Transverse colon (tissue), 4 donors: ENCODE results near the gene HYKK. TPM values are rescaled to one million over a fixed set of nuclear protein-coding genes. Genes with fewer than 3 reads are reported as not detected.

Source experiments
- DNase-seq: peaks from one replicate; pipeline ENCODE4 v3.0.0-alpha.2; 2019
- H3K27ac ChIP-seq, 4 donors: fragments of 200-600 bp; sonication (generic); 2 replicates each; pipeline ENCODE4 v1.5.1; 2016 to 2018; ENCODE audit warnings: inconsistent platforms in 4 of 4
- H3K27me3 ChIP-seq: fragments of 200-600 bp; sonication (generic); 2 replicates; pipeline ENCODE4 v1.5.1; 2017; ENCODE audit warnings: inconsistent platforms
- H3K36me3 ChIP-seq, 4 donors: fragments of 200-600 bp; sonication (generic); 2 replicates each; pipeline ENCODE4 v1.5.1; 2017 to 2019; ENCODE audit warnings: inconsistent platforms in 4 of 4
- H3K4me1 ChIP-seq, 4 donors: fragments of 200-600 bp; sonication (generic); 2 replicates each; pipeline ENCODE4 v1.5.1; 2017 to 2020; ENCODE audit warnings: inconsistent platforms in 4 of 4
- H3K4me3 ChIP-seq, 4 donors: fragments of 200-600 bp; sonication (generic); 1 replicate in 1 of 4; 2 replicates in 3 of 4; pipeline versions ENCODE4 v1.5.1 to v1.6.1; 2017 to 2019; ENCODE audit warnings: inconsistent platforms in 4 of 4
- H3K9me3 ChIP-seq, 2 donors: fragments of 200-600 bp; sonication (generic); 2 replicates each; pipeline ENCODE4 v1.5.1; 2017 to 2019; ENCODE audit warnings: inconsistent platforms in 2 of 2
- CTCF ChIP-seq, 5 experiments: fragments of 200-600 bp in 3 of 5; fragments of 450-650 bp in 2 of 5; sonication (generic) in 3 of 5; IDR thresholded peaks; 1 replicate in 2 of 5; 2 replicates in 3 of 5; pipeline ENCODE4 v1.5.1; 2016 to 2017; ENCODE audit warnings: antibody characterized with exemption in 5 of 5, inconsistent platforms in 3 of 5, mild to moderate bottlenecking in 2 of 5, moderate library complexity in 1 of 5
- EP300 ChIP-seq: sonication (generic); formaldehyde crosslinking; IDR thresholded peaks from one replicate; pipeline ENCODE4 v1.6.1; 2017; ENCODE audit warnings: antibody characterized with exemption, low read depth
- POLR2A ChIP-seq: fragments of 450-650 bp; IDR thresholded peaks from one replicate; pipeline ENCODE4 v1.6.1; 2016; ENCODE audit warnings: antibody characterized with exemption, mild to moderate bottlenecking, moderate library complexity
- POLR2AphosphoS5 ChIP-seq, 3 donors: sonication (generic); formaldehyde crosslinking; IDR thresholded peaks; one replicate each; pipeline ENCODE4 v1.6.1; 2016; ENCODE audit warnings: antibody characterized with exemption in 3 of 3
- WGBS, 2 donors: methylation state at CpG; one replicate each; pipeline ENCODE4 v1.1.5; 2018; ENCODE audit warnings: low coverage in 1 of 2; 5-methylcytosine and 5-hydroxymethylcytosine counted together
- in situ Hi-C, 4 donors: fragments of 200-750 bp; cut with MboI; loops; one replicate each; pipeline versions ENCODE4 v1.15.0 to v1.15.1; 2017; ENCODE audit warnings: low sequenced_read_pairs in 3 of 4, low pct_ligation_motif_present in 1 of 4, low pct_unique_long_range_greater_than_20kb in 1 of 4
- intact Hi-C: fragments of 100-400 bp; cut with DNase I; formaldehyde crosslinking; loops from one replicate; pipeline ENCODE4 v1.15.1; 2023; ENCODE audit warnings: low total_unique reads
- total RNA-seq, 4 donors: library from RNA; depleted of rRNA; stranded (reverse); fragments of >200 nt; gene quantifications; one replicate each; pipeline ENCODE4 v1.1.0, GENCODE V29; 2016

The HYKK gene
- total RNA-seq = 1 to 10 TPM; 4.5 to 7.6 (median 6.5) TPM

- peak; percentile 81 for TF ChIP-seq POLR2A
- TF ChIP-seq CTCF (IDR thresholded peaks at IDR 0.05) = peak in 3 of 5 experiments; percentile 20 to 56 (median 46)
- no peak for TF ChIP-seq EP300
- TF ChIP-seq POLR2AphosphoS5 (IDR thresholded peaks at IDR 0.05) = peak; percentile 54 to 83 (median 82)
- DNase-seq = peak; percentile 94
- H3K27me3 ChIP-seq = no peaks in the 10 kb centered on the region
- H3K4me3 ChIP-seq = peak within 1 kb of the TSS; percentile 57 to 91 (median 75)
- in situ Hi-C loops (no loop called here), intact Hi-C loops (no loop called here)
- no peaks in the 10 kb centered on the region for H3K36me3 ChIP-seq
- 2 to 7% methylated on average over 12 to 63 of the region's 63 CpGs for WGBS, 2 donors
- H3K4me1 ChIP-seq = peaks cover 6 to 17% (median 9%) of the 10 kb centered on the region in 4 donors
- H3K27ac ChIP-seq = peak within 1 kb of the TSS; percentile 74 to 87 (median 81)
- H3K9me3 ChIP-seq = no peaks in the 10 kb centered on the region
Measured at GRCh38 chr15:78506971-78507830, at the start of gene HYKK. Gene HYKK (plus strand): TSS chr15:78507577. CDS start chr15:78513089, 5,512 bp downstream.

- in situ Hi-C loops (no loop called here), intact Hi-C loops (no loop called here)
- DNase-seq = no peak
- H3K36me3 ChIP-seq = peaks cover 0 to 26% (median 4%) of the 10 kb centered on the region in 4 donors
- peak overlapping the region in 2 of 4 donors; percentile 18 to 19 for H3K27ac ChIP-seq
- H3K4me3 ChIP-seq = no peak overlapping the region
- no peaks in the 10 kb centered on the region for H3K27me3 ChIP-seq
- H3K9me3 ChIP-seq = no peaks in the 10 kb centered on the region
- H3K4me1 ChIP-seq = peaks cover 6 to 48% (median 26%) of the 10 kb centered on the region in 4 donors
- TF ChIP-seq POLR2A = no peak
- TF ChIP-seq POLR2AphosphoS5 (IDR thresholded peaks at IDR 0.05) = no peak
- 77 to 90% methylated on average over 4 of the region's 4 CpGs for WGBS, 2 donors
Measured at GRCh38 chr15:78460737-78461136, 46.6 kb upstream of the HYKK start.

- Histone ChIP-seq H3K4me3 (no peak overlapping the region), H3K27me3 (no peaks in the 10 kb centered on the region), H3K36me3 (peaks cover 0 to 32% (median 7%) of the 10 kb centered on the region in 4 donors), H3K4me1 (peaks cover 2 to 42% (median 20%) of the 10 kb centered on the region in 4 donors), H3K27ac (peak overlapping the region in 3 of 4 donors; percentile 9 to 19 (median 18)), H3K9me3 (no peaks in the 10 kb centered on the region)
- in situ Hi-C loops = no loop called here
- WGBS, 2 donors = 12 to 19% methylated on average over 2 to 3 of the region's 3 CpGs
- DNase-seq = no peak
- intact Hi-C loops = no loop called here
- no peak for TF ChIP-seq CTCF (IDR thresholded peaks at IDR 0.05)
- TF ChIP-seq POLR2A = no peak
- no peak for TF ChIP-seq POLR2AphosphoS5 (IDR thresholded peaks at IDR 0.05)
- no peak for TF ChIP-seq EP300
Measured at GRCh38 chr15:78461171-78461888, 46.0 kb upstream of the HYKK start.

GRCh38 chr15:78469031-78469430, 38.3 kb upstream of the HYKK start:
- H3K27me3 ChIP-seq = no peaks in the 10 kb centered on the region
- H3K9me3 ChIP-seq = no peaks in the 10 kb centered on the region
- intact Hi-C loops (no loop called here), in situ Hi-C loops (no loop called here)
- H3K27ac ChIP-seq = no peak overlapping the region
- H3K36me3 ChIP-seq = peaks cover 0 to 93% (median 43%) of the 10 kb centered on the region in 4 donors
- no peak for DNase-seq
- TF ChIP-seq POLR2AphosphoS5 (IDR thresholded peaks at IDR 0.05) = no peak
- TF ChIP-seq EP300 = no peak
- TF ChIP-seq CTCF (IDR thresholded peaks at IDR 0.05) = no peak
- TF ChIP-seq POLR2A = no peak
- H3K4me3 ChIP-seq = no peak overlapping the region
- WGBS, 2 donors = 73 to 90% methylated on average over 1 of the region's 1 CpG
- no peaks in the 10 kb centered on the region for H3K4me1 ChIP-seq
